Activated T-cell treated with anti-CD3 and anti-CD28 coated beads, Interleukin-2, amount 50 U/mL, for 72 hours (primary cell): ENCODE data around the gene CNIH2. TPM values are rescaled to one million over a fixed set of nuclear protein-coding genes. Genes with fewer than 3 reads are reported as not detected.
"Not testable (repeated sequence)": the region's sequence is repeated elsewhere in the genome, so short reads cannot be mapped to it uniquely, and the experiment has no call there.

ENCODE experiments used
- ATAC-seq, 2 donors: fragments of 150-1000 bp; cut with Tn5 transposase; replicated peaks in 1 of 2; 2 replicates each; pipeline ENCODE4 v1.10.0; 2021; ENCODE audit warnings: moderate library complexity in 2 of 2, mild to moderate bottlenecking in 1 of 2
- DNase-seq, 2 donors: peaks; one replicate each; pipeline ENCODE4 v3.0.0; 2021 to 2022; ENCODE audit warnings: mixed read lengths in 1 of 2
- H3K27ac Mint-ChIP-seq: one replicate; pipeline ENCODE4 v1.8.0; 2022; ENCODE audit warnings: mild to moderate bottlenecking, moderate library complexity, mixed read lengths
- H3K27me3 Mint-ChIP-seq: one replicate; pipeline ENCODE4 v1.8.0; 2022; ENCODE audit warnings: low read depth, mixed read lengths
- H3K36me3 Mint-ChIP-seq, 2 donors: one replicate each; pipeline ENCODE4 v1.8.0; 2022; ENCODE audit warnings: mixed read lengths in 2 of 2, mild to moderate bottlenecking in 1 of 2; ENCODE audit not compliant: insufficient read depth in 2 of 2
- H3K4me1 Mint-ChIP-seq: one replicate; pipeline ENCODE4 v1.8.0; 2022; ENCODE audit warnings: low read depth, mixed read lengths
- H3K4me3 Mint-ChIP-seq, 2 donors: one replicate each; pipeline ENCODE4 v1.8.0; 2022; ENCODE audit warnings: mild to moderate bottlenecking in 2 of 2, mixed read lengths in 2 of 2, moderate library complexity in 2 of 2
- H3K9me3 Mint-ChIP-seq, 2 donors: one replicate each; pipeline ENCODE4 v1.8.0; 2022; ENCODE audit warnings: mixed read lengths in 2 of 2
- total RNA-seq, 2 donors: library from RNA; stranded (reverse); gene quantifications; one replicate each; pipeline ENCODE4 v1.2.3, GENCODE V29; 2022

Gene CNIH2
- total RNA-seq, 2 donors from 2014 or later = 1.2 to 3.5 TPM

DNA sequence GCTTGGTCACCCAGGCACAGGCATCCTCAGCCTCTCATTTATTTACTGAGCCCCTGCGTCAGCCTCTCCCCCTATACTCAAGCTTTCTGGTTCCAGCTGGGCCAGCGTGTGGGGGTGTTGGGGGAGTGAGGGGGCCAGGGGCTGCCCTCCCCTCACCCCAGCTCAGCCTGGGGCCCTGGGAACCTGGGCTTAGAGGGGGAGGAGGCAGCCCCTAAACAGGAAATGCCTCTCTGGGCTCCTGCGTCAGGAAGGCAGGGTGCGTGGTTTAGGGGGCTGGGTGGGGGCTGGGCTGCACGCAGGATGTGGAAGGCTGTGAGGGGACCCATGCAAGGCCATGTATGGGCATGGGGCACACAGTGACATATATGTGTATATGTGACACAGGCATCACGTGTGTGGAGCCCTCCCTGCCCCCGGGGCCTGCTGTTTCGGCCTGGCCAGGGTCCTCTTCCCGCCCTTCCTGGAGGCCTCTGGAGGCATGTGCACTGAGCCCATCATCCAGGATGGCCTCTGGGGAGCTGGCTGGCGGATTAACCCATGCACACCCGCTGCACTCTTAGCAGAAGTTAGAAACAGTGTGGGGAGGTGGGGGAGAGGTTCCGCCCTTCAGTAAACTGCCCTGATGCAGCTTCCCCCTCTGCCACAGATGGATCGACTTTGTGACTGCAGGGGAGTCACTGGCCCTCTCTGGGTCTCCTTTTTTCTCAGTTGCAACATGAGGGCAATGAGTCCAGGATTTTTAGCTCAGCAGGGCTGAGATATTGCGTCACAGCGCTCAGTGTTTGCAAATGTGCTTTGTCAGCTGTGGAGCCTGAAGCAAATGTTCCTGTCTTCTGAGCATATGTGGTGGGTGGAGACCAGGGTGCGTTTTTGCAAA is 40.0 kb downstream of the CNIH2 start:
- DNase-seq (peak; percentile 60 to 66), ATAC-seq (peak; percentile 75 to 78)
- no peaks in the 10 kb centered on the region for H3K27me3 Mint-ChIP-seq
- H3K4me3 Mint-ChIP-seq = peak overlapping the region; percentile 63 to 75
- peak overlapping the region; percentile 52 for H3K27ac Mint-ChIP-seq
- H3K4me1 Mint-ChIP-seq = peaks cover 53% of the 10 kb centered on the region
- peaks cover 0 to 2% of the 10 kb centered on the region in 2 donors for H3K9me3 Mint-ChIP-seq
- H3K36me3 Mint-ChIP-seq = peaks cover 0 to 2% of the 10 kb centered on the region in 2 donors

GRCh38 chr11:66318600-66318970 is 40.6 kb downstream of the CNIH2 start:
- Mint-ChIP-seq H3K27me3 (no peaks in the 10 kb centered on the region), H3K9me3 (peaks cover 0 to 2% of the 10 kb centered on the region in 2 donors), H3K4me1 (peaks cover 51% of the 10 kb centered on the region), H3K4me3 (peak overlapping the region; percentile 4 to 75), H3K27ac (peak overlapping the region; percentile 7), H3K36me3 (peaks cover 0 to 2% of the 10 kb centered on the region in 2 donors)
- DNase-seq (no peak), ATAC-seq (no peak)

DNA sequence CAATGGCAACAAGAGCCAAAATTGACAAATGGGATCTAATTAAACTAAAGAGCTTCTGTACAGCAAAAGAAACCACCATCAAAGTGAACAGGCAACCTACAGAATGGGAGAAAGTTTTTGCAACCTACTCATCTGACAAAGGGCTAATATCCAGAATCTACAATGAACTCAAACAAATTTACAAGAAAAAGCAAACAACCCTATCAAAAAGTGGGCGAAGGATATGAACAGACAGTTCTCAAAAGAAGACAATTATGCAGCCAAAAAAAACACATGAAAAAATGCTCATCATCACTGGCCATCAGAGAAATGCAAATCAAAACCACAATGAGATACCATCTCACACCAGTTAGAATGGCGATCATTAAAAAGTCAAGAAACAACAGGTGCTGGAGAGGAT is 42.3 kb downstream of the CNIH2 start:
- H3K4me3 Mint-ChIP-seq, H3K27ac Mint-ChIP-seq, H3K9me3 Mint-ChIP-seq, H3K36me3 Mint-ChIP-seq, H3K27me3 Mint-ChIP-seq, DNase-seq, ATAC-seq: not testable (repeated sequence)
- H3K4me1 Mint-ChIP-seq = peaks cover 44% of the 10 kb centered on the region

DNA sequence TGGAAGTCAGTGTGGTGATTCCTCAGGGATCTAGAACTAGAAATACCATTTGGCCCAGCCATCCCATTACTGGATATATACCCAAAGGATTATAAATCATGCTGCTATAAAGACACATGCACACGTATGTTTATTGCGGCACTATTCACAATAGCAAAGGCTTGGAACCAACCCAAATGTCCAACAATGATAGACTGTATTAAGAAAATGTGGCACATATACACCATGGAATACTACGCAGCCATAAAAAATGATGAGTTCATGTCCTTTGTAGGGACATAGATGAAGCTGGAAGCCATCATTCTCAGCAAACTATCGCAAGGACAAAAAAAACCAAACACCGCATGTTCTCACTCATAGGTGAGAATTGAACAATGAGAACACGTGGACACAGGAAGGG is 42.8 kb downstream of the CNIH2 start:
- not testable (repeated sequence) for H3K36me3 Mint-ChIP-seq, H3K9me3 Mint-ChIP-seq, H3K27ac Mint-ChIP-seq, H3K27me3 Mint-ChIP-seq, ATAC-seq, H3K4me3 Mint-ChIP-seq, DNase-seq
- H3K4me1 Mint-ChIP-seq = peaks cover 43% of the 10 kb centered on the region

DNA sequence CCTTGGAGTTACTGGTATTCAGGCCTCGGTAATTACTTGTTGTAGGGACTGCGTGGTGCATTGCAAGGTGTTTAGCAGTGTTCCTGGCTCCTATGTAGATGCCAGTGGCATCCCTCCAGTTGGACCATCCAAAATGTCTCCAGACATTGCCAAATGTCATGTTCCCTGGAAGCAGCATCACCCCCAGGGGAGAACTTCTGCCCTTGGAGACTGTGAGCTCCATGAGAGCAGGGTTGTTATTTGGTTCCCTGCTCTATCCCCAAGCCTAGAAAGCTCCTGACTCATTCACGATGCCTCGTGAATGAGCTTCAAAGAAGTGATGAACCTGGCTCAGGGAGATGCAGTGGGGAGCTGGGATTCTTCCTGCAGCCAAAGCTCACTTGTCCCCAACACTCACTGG is 43.6 kb downstream of the CNIH2 start:
- H3K4me1 Mint-ChIP-seq = peaks cover 46% of the 10 kb centered on the region
- no peak overlapping the region for H3K27ac Mint-ChIP-seq
- no peak overlapping the region for H3K4me3 Mint-ChIP-seq

DNA sequence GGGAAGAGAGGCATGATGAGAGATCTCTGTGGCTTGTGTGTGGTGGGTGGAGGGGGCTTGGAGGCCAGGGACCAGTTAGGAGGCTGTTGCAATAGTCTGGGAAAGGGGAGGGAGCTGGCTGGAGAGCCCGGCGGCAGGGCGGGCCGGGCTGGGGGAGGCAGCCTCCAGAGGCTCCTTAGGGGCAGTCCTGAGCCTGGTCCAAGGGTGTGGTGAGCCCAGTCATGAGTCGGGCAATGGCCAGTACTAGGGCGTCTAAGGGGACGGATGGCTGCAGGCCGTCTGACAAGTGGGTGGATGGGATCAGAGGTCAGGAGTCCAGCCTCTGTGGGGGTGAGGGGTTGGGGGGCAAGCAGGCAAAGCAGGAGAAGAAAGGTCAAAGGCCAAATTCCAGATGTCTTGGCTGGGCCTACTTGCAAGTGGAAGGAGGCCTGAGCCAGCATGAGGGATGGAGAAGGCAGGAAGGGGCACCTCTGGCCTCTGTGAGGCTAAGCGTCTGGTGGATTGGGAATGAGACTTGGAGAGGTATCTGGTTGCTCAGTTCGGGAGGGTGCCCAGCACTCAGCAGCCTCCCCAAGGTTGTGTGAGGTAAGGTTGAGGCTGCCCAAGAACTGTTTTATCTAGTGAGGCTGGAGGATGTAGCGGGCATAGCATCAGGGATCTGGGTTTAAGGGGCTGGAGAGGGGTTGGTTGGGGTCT is 44.9 kb downstream of the CNIH2 start:
- DNase-seq (no peak), ATAC-seq (no peak)
- no peaks in the 10 kb centered on the region for H3K27me3 Mint-ChIP-seq
- peaks cover 0 to 2% of the 10 kb centered on the region in 2 donors for H3K36me3 Mint-ChIP-seq
- no peak overlapping the region for H3K27ac Mint-ChIP-seq
- no peak overlapping the region for H3K4me3 Mint-ChIP-seq
- peaks cover 48% of the 10 kb centered on the region for H3K4me1 Mint-ChIP-seq
- H3K9me3 Mint-ChIP-seq = peaks cover 0 to 2% of the 10 kb centered on the region in 2 donors

More for the DNA sequence above, 43.6 kb downstream of the CNIH2 start:
- Mint-ChIP-seq H3K27me3 (no peaks in the 10 kb centered on the region), H3K9me3 (peaks cover 0 to 2% of the 10 kb centered on the region in 2 donors), H3K36me3 (peaks cover 0 to 2% of the 10 kb centered on the region in 2 donors)
- DNase-seq (no peak), ATAC-seq (no peak)

- ATAC-seq (no peak), DNase-seq (no peak)
- peaks cover 0 to 2% of the 10 kb centered on the region in 2 donors for H3K36me3 Mint-ChIP-seq
- H3K9me3 Mint-ChIP-seq = peaks cover 0 to 2% of the 10 kb centered on the region in 2 donors
- H3K27me3 Mint-ChIP-seq = no peaks in the 10 kb centered on the region
- H3K27ac Mint-ChIP-seq = no peak overlapping the region
- H3K4me3 Mint-ChIP-seq = no peak overlapping the region
- peaks cover 48% of the 10 kb centered on the region for H3K4me1 Mint-ChIP-seq
Observed at GRCh38 chr11:66323684-66324083, 45.7 kb downstream of the CNIH2 start.

GRCh38 chr11:66324664-66325063 is 46.7 kb downstream of the CNIH2 start:
- peaks cover 0 to 2% of the 10 kb centered on the region in 2 donors for H3K36me3 Mint-ChIP-seq
- H3K4me3 Mint-ChIP-seq = no peak overlapping the region
- DNase-seq (no peak), ATAC-seq (no peak)
- peaks cover 0 to 2% of the 10 kb centered on the region in 2 donors for H3K9me3 Mint-ChIP-seq
- peaks cover 44% of the 10 kb centered on the region for H3K4me1 Mint-ChIP-seq
- no peak overlapping the region for H3K27ac Mint-ChIP-seq
- no peaks in the 10 kb centered on the region for H3K27me3 Mint-ChIP-seq

DNA sequence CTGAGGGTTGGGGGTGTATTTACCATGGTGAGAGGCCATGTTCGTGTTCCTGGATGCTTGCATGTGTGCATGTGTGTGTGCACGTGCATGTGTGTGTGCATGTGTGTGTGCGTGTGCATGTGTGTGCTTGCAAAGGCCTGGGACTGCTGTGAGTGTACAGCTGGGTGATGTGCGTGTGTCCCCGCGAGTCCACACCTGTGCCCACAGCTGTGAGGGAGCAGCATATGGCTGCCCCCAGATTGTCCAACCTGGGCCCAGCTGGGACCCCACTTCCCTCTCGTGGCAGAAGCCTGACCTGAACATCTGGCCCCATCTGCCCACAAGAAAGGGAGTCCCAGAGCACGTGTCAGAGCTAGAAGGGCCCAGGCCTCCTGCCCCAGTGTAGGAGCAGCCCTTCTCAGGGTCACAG is 47.3 kb downstream of the CNIH2 start:
- Mint-ChIP-seq H3K4me3 (no peak overlapping the region), H3K27ac (no peak overlapping the region), H3K9me3 (peaks cover 0 to 1% of the 10 kb centered on the region in 2 donors), H3K27me3 (no peaks in the 10 kb centered on the region), H3K36me3 (peaks cover 0 to 1% of the 10 kb centered on the region in 2 donors), H3K4me1 (peaks cover 44% of the 10 kb centered on the region)
- no peak for DNase-seq
- ATAC-seq = no peak

DNA sequence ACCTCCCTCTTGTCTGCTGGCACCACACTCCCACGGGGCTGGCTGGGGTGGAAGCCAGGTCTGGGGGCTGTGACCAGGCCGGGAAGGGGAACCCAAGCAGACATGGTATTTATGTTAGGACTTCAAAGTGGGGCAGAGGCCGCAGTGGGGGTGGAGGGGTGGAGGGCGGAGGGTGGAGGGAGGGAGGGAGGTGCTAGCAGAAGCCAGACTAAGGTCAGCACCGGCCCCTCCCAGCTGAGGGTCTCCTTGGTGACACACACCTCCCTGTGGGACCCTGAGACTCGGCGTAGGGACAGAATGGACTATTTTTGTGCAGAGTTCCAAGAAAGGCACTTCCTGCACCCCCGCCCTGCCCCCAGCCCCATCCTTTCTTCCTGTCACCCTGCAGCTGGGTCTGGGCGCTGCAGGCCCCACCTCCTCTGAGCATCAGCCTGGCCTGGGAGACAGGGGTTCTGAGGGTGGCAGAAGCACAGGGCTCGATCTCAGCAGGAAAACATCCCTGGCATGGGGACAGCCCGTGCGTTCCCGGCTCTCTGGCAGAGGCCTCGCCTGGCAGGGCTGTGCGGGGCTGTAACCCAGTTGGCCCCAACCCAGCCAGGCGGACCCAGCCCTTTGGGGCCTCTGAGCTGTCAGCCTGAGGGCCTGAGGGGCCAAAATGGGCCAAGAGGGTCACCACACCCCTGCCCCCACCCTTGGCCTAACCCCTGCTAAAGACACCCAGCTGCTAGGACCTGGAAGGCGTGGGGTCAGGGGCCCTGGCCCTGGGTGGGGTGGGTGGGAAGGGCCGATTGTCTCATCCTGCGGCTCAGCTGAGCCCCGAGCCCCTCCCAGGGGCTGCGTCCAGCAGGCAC is 48.5 kb downstream of the CNIH2 start:
- no peaks in the 10 kb centered on the region for H3K36me3 Mint-ChIP-seq
- no peaks in the 10 kb centered on the region for H3K27me3 Mint-ChIP-seq
- ATAC-seq = peak; percentile 16 to 22
- H3K27ac Mint-ChIP-seq = no peak overlapping the region
- peak in 1 of 2 donors; percentile 34 for DNase-seq
- peaks cover 44% of the 10 kb centered on the region for H3K4me1 Mint-ChIP-seq
- no peaks in the 10 kb centered on the region for H3K9me3 Mint-ChIP-seq
- peak overlapping the region in 1 of 2 donors; percentile 50 for H3K4me3 Mint-ChIP-seq

DNA sequence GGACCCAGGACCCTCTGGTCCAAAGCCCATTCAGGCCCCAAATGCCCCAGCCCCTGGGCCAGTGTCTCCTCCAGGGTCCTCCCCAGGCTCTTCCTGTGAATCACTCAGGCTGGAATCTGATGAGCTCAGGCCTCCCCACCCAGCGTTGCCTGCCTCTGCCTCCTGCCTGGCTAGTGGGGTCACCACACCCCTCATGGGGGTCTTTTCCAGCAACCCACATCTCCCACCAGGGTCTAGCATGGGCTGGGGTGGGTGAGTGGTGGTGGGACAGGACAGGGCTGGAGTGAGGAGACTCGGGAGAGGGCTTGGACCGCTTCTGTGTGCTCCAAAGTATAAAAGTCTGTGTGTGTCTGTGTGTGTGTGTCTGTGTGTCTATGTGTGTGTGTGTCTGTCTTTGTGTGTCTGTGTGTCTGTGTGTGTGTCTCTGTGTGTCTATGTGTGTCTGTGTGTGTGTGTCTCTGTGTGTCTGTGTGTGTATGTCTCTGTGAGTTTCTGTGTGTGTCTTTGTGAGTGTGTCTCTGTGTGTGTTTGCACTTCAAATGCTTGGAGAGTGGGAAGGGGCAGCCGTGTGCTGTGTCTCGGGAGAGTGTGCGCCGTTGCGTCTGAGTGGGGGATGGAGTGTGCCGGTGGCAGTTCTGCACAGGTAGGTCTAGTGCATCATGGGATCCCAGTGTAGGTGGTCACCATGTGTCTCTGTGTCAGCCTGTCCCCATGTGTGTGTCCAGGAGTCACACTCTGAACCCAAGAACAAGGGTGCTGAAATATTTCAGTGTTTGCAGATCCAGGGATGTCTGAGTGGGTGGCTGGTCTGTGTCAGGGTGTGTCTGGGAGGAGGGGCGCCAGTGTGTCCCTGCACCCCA is 49.4 kb downstream of the CNIH2 start:
- Mint-ChIP-seq H3K4me1 (peaks cover 44% of the 10 kb centered on the region), H3K27ac (peak overlapping the region; percentile 3), H3K4me3 (peak overlapping the region in 1 of 2 donors; percentile 0), H3K9me3 (no peaks in the 10 kb centered on the region), H3K27me3 (no peaks in the 10 kb centered on the region), H3K36me3 (no peaks in the 10 kb centered on the region)
- ATAC-seq (no peak), DNase-seq (no peak)

DNA sequence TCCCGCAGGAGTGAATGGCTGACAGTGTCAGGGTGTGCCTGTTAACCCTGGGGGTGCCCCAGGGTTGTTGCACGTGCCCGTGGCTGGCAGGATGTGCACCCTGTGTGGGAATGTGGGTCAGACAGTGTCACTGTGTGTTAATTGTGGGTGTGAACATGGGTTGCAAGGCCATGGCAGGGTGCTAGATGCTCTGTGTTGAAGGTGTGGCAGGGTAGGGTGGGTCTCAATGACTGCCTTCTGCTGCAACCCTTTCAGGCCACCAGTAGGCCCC is 50.0 kb downstream of the CNIH2 start:
- ATAC-seq (peak; percentile 32 to 47), DNase-seq (no peak)
- Mint-ChIP-seq H3K27me3 (no peaks in the 10 kb centered on the region), H3K4me1 (peaks cover 44% of the 10 kb centered on the region), H3K27ac (no peak overlapping the region), H3K9me3 (no peaks in the 10 kb centered on the region), H3K36me3 (no peaks in the 10 kb centered on the region), H3K4me3 (no peak overlapping the region)
